ENCODE data around the gene PLD6.

DNA sequence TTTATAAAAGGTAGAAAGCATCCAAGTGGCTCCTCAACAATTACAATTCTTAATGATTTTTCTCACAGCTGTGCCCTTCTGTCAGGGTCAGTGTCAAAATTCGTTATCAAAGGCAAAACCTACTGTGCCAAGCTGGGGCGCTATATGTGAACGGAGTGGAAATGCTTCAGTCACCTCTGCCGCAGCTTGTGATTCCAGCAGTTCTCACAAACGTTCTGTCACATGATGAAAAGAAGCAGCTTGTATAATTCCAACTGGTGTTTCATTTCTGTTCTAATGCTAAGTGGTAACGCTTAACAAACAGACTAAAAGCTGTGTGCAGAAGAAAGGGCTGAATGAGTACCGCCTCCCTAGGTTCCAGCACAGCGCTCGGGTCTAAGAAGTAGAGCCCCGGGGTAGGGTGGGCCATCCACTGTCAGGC lies 14.2 kb downstream of the PLD6 start:
- TF ChIP-seq, protein P1, sequence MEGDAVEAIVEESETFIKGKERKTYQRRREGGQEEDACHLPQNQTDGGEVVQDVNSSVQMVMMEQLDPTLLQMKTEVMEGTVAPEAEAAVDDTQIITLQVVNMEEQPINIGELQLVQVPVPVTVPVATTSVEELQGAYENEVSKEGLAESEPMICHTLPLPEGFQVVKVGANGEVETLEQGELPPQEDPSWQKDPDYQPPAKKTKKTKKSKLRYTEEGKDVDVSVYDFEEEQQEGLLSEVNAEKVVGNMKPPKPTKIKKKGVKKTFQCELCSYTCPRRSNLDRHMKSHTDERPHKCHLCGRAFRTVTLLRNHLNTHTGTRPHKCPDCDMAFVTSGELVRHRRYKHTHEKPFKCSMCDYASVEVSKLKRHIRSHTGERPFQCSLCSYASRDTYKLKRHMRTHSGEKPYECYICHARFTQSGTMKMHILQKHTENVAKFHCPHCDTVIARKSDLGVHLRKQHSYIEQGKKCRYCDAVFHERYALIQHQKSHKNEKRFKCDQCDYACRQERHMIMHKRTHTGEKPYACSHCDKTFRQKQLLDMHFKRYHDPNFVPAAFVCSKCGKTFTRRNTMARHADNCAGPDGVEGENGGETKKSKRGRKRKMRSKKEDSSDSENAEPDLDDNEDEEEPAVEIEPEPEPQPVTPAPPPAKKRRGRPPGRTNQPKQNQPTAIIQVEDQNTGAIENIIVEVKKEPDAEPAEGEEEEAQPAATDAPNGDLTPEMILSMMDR (IDR thresholded peaks at IDR 0.05) = no peak
- TF ChIP-seq POLR2A (IDR thresholded peaks at IDR 0.05) (no peak), EP300 (IDR thresholded peaks at IDR 0.05) (no peak), POLR2AphosphoS5 (IDR thresholded peaks at IDR 0.05) (no peak)
